T-helper 2 cell treated with Interferon-gamma antibody and Interleukin-4, amounts not matched to agents 5 μg/mL and 100 μg/mL, for 36 hours (primary cell): ENCODE measurements around the gene KAT6B.

Source experiments
- DNase-seq: peaks from one replicate; pipeline ENCODE4 v3.0.0; 2021; ENCODE audit warnings: low spot score
- H3K27ac Mint-ChIP-seq: one replicate; pipeline ENCODE4 v1.8.0; 2021; ENCODE audit warnings: mild to moderate bottlenecking, mixed read lengths
- H3K27me3 Mint-ChIP-seq: one replicate; pipeline ENCODE4 v1.8.0; 2021; ENCODE audit warnings: low read depth, mixed read lengths
- H3K36me3 Mint-ChIP-seq: one replicate; pipeline ENCODE4 v1.8.0; 2021; ENCODE audit warnings: low read depth, mixed read lengths
- H3K4me1 Mint-ChIP-seq: one replicate; pipeline ENCODE4 v1.8.0; 2021; ENCODE audit warnings: low read depth, mixed read lengths
- H3K4me3 Mint-ChIP-seq: one replicate; pipeline ENCODE4 v1.8.0; 2022; ENCODE audit warnings: mild to moderate bottlenecking, moderate library complexity, mixed read lengths
- H3K9me3 Mint-ChIP-seq: one replicate; pipeline ENCODE4 v1.8.0; 2021; ENCODE audit warnings: mixed read lengths

KAT6B gene

GRCh38 chr10:75068523-75068922 lies 242.1 kb downstream of the KAT6B start:
- H3K4me1 Mint-ChIP-seq: no peaks in the 10 kb centered on the region
- no peak for DNase-seq
- no peak overlapping the region for H3K4me3 Mint-ChIP-seq
- no peaks in the 10 kb centered on the region for H3K9me3 Mint-ChIP-seq
- no peaks in the 10 kb centered on the region for H3K36me3 Mint-ChIP-seq
- H3K27ac Mint-ChIP-seq: no peak overlapping the region
- no peaks in the 10 kb centered on the region for H3K27me3 Mint-ChIP-seq

DNA sequence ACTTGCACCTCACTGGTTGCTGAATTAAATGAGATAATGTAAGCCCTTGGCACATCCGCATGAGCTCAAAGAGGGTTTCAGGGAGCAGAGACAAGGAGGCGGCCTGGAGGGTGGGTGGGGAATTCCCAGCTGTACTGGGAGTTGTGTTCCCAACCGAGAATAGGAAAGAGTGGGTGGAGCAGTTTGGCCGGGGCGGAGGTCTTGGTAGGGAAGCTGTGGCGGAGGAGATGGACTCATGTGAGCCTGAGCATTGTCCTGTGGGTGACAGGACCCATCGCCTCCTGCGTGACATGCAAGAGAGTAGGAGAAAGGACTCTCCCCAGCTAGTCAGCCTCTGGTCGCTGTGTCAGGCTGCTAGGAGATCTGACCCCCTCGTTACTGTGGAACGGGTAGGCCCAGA lies 244.1 kb downstream of the KAT6B start:
- H3K27ac Mint-ChIP-seq: no peak overlapping the region

GRCh38 chr10:75070961-75071428 lies 244.6 kb downstream of the KAT6B start:
- Mint-ChIP-seq H3K36me3 (no peaks in the 10 kb centered on the region), H3K4me3 (no peak overlapping the region), H3K27ac (no peak overlapping the region), H3K4me1 (peaks cover 4% of the 10 kb centered on the region), H3K9me3 (no peaks in the 10 kb centered on the region), H3K27me3 (no peaks in the 10 kb centered on the region)
- DNase-seq: no peak

More for the DNA sequence above, 244.1 kb downstream of the KAT6B start:
- H3K4me3 Mint-ChIP-seq: no peak overlapping the region
- no peaks in the 10 kb centered on the region for H3K27me3 Mint-ChIP-seq
- no peaks in the 10 kb centered on the region for H3K9me3 Mint-ChIP-seq
- no peaks in the 10 kb centered on the region for H3K36me3 Mint-ChIP-seq
- H3K4me1 Mint-ChIP-seq: peaks cover 4% of the 10 kb centered on the region
- DNase-seq: no peak

DNA sequence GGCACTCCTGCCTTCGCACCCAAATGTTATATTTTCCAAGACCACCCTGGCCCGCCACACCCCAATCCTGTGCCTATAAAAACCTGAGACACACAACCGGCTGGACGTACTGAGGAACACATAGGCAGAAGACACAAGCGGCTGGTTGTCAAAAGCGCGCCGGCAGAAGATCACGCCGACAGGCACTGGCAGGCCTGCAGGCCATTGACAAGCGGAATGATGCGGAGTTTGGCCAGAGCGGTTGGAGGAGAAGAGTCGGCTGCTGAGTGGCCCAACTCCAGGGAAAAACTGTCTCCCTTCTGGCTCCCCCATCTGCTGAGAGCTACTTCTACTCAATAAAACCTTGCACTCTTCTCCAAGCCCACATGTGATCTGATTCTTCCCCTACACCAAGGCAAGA lies 245.4 kb downstream of the KAT6B start:
- H3K36me3 Mint-ChIP-seq: no peaks in the 10 kb centered on the region
- H3K27ac Mint-ChIP-seq: no peak overlapping the region
- H3K4me3 Mint-ChIP-seq: no peak overlapping the region
- peaks cover 4% of the 10 kb centered on the region for H3K4me1 Mint-ChIP-seq
- no peaks in the 10 kb centered on the region for H3K9me3 Mint-ChIP-seq
- H3K27me3 Mint-ChIP-seq: no peaks in the 10 kb centered on the region
- DNase-seq: no peak

- no peaks in the 10 kb centered on the region for H3K36me3 Mint-ChIP-seq
- DNase-seq: no peak
- no peaks in the 10 kb centered on the region for H3K27me3 Mint-ChIP-seq
- H3K9me3 Mint-ChIP-seq: no peaks in the 10 kb centered on the region
- H3K4me1 Mint-ChIP-seq: peaks cover 4% of the 10 kb centered on the region
- no peak overlapping the region for H3K27ac Mint-ChIP-seq
- H3K4me3 Mint-ChIP-seq: no peak overlapping the region
Measured at GRCh38 chr10:75072727-75073126, 246.3 kb downstream of the KAT6B start.

DNA sequence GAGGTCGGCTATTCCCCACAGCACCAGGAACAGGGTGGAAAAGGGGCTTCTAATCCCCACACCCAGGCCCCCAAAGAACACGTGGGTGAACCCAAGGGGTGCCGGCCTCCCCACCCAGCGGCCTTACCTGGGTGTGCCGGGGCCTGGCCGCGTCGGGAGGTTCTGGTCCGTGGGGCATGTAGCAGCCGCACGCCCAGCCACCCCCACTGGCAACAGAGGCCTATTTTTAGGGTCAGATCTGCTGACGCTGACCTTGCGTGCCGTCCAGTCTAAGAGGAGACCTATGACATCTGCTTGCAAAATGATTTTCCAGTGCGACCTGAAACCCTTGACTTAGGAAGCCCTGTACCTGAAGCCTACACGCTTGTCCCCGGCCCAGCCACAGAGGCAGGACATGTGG lies 247.0 kb downstream of the KAT6B start:
- DNase-seq: no peak
- no peaks in the 10 kb centered on the region for H3K9me3 Mint-ChIP-seq
- no peaks in the 10 kb centered on the region for H3K36me3 Mint-ChIP-seq
- H3K27me3 Mint-ChIP-seq: no peaks in the 10 kb centered on the region
- no peak overlapping the region for H3K4me3 Mint-ChIP-seq
- H3K4me1 Mint-ChIP-seq: peaks cover 4% of the 10 kb centered on the region
- H3K27ac Mint-ChIP-seq: no peak overlapping the region

DNA sequence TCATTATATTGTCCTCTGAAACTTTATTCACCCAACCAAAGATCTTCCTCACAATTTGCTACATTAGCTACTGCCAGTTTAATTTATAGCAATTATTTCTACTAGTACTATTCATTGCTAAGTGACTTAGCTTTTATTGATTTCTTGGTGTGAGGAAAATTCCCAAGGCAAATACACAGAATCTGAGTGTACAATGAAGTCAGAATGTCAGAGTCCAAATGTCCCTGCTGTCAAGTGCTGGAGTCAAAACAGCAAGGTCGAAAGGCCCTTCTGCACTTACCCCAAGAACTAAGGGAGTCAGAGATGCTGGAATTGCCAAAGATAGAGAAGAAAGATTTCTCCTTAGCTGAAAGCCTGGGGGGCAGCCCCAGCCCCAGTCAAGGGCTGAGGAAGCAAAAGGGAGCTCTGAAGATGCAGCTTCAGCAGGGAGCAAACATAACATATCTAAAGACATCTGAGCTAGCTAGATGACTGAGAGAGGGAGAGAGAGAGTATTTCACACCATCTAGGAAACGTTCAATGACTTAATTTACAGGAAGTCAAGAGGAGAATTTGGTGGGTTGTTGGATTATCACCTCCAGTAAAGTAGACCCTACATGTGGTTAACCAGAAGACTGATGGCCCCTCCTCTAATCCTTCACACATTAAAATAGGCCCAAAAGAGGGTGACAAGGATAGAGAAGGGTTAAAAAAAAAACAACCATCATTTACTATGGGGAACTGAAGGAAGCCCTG lies 248.5 kb downstream of the KAT6B start:
- DNase-seq: no peak
- Mint-ChIP-seq H3K36me3 (no peaks in the 10 kb centered on the region), H3K27ac (no peak overlapping the region), H3K4me3 (no peak overlapping the region), H3K27me3 (no peaks in the 10 kb centered on the region), H3K9me3 (no peaks in the 10 kb centered on the region), H3K4me1 (peaks cover 4% of the 10 kb centered on the region)

- Mint-ChIP-seq H3K27ac (no peak overlapping the region), H3K4me3 (no peak overlapping the region), H3K9me3 (no peaks in the 10 kb centered on the region), H3K27me3 (no peaks in the 10 kb centered on the region), H3K4me1 (peaks cover 4% of the 10 kb centered on the region), H3K36me3 (no peaks in the 10 kb centered on the region)
- DNase-seq: no peak
Measured at GRCh38 chr10:75076348-75076747, 249.9 kb downstream of the KAT6B start.

DNA sequence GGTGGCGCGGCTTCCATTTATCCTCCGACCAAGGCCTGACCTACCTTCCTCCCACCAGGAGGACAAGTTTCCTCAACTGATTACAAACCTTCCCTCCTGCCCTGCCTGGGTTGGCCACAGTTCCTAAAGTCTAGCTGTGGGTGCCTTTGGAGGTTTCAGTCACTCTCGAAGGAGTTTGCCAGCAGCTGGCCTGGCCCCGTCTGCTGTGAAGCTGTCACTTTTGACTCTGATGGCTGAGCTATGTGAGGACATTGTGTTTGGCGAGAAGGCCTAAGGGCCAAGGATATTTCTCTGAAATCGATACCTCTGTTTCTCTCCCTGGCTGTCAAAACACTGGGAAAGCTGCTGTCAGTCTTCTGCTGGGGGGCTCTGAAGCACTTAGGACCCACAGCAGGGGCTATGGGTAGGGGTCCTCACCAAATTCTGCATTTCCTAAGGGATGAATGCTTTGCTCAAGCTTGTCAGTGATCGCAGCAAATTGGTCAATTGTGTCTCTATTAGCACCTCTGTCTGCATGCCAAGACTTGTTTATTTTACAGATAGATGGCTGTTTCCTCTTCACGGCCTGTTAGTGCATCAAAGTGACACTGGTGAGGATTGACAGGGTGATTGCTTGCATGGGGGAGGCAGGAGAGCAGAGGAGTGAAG lies 253.2 kb downstream of the KAT6B start:
- Mint-ChIP-seq H3K4me1 (peaks cover 4% of the 10 kb centered on the region), H3K27ac (no peak overlapping the region), H3K36me3 (no peaks in the 10 kb centered on the region), H3K9me3 (no peaks in the 10 kb centered on the region), H3K4me3 (no peak overlapping the region), H3K27me3 (no peaks in the 10 kb centered on the region)
- no peak for DNase-seq

GRCh38 chr10:75080554-75080953 lies 254.2 kb downstream of the KAT6B start:
- H3K27me3 Mint-ChIP-seq: no peaks in the 10 kb centered on the region
- H3K27ac Mint-ChIP-seq: no peak overlapping the region

GRCh38 chr10:75081379-75081778 lies 255.0 kb downstream of the KAT6B start:
- Mint-ChIP-seq H3K27me3 (no peaks in the 10 kb centered on the region), H3K9me3 (no peaks in the 10 kb centered on the region), H3K4me3 (no peak overlapping the region), H3K27ac (no peak overlapping the region), H3K36me3 (no peaks in the 10 kb centered on the region), H3K4me1 (no peaks in the 10 kb centered on the region)
- DNase-seq: no peak

More at GRCh38 chr10:75080554-75080953, 254.2 kb downstream of the KAT6B start:
- Mint-ChIP-seq H3K4me3 (no peak overlapping the region), H3K9me3 (no peaks in the 10 kb centered on the region), H3K4me1 (no peaks in the 10 kb centered on the region), H3K36me3 (no peaks in the 10 kb centered on the region)
- no peak for DNase-seq
